NB4 (cell line): ENCODE results near the gene DNAH17.

Experiments
- POLR2A ChIP-seq: IDR thresholded peaks from 2 replicates; pipeline ENCODE4 v1.6.1; 2011; ENCODE audit warnings: mild to moderate bottlenecking; ENCODE audit not compliant: insufficient read length; ENCODE audit errors: extremely low read depth
- TF ChIP-seq, protein P1 (sequence below): IDR thresholded peaks from one replicate; pipeline ENCODE4 v1.5.1; 2012; ENCODE audit warnings: low read depth, low read length

- TF ChIP-seq POLR2A = no peak
- TF ChIP-seq, protein P1, sequence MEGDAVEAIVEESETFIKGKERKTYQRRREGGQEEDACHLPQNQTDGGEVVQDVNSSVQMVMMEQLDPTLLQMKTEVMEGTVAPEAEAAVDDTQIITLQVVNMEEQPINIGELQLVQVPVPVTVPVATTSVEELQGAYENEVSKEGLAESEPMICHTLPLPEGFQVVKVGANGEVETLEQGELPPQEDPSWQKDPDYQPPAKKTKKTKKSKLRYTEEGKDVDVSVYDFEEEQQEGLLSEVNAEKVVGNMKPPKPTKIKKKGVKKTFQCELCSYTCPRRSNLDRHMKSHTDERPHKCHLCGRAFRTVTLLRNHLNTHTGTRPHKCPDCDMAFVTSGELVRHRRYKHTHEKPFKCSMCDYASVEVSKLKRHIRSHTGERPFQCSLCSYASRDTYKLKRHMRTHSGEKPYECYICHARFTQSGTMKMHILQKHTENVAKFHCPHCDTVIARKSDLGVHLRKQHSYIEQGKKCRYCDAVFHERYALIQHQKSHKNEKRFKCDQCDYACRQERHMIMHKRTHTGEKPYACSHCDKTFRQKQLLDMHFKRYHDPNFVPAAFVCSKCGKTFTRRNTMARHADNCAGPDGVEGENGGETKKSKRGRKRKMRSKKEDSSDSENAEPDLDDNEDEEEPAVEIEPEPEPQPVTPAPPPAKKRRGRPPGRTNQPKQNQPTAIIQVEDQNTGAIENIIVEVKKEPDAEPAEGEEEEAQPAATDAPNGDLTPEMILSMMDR = no peak
Measured at GRCh38 chr17:78423961-78424675, 153.1 kb downstream of the DNAH17 start.
